NB4 (cell line): ENCODE results near the gene ACY1.

Experiments
- CTCF ChIP-seq: IDR thresholded peaks from one replicate; pipeline ENCODE4 v1.5.1; 2012; ENCODE audit warnings: low read depth, low read length
- MAX ChIP-seq: IDR thresholded peaks from 2 replicates; pipeline ENCODE4 v1.6.1; 2011; ENCODE audit warnings: low read depth, low read length
- MYC ChIP-seq: IDR thresholded peaks from 2 replicates; pipeline ENCODE4 v1.6.1; 2011; ENCODE audit warnings: low read depth, low read length
- POLR2A ChIP-seq: IDR thresholded peaks from 2 replicates; pipeline ENCODE4 v1.6.1; 2011; ENCODE audit warnings: mild to moderate bottlenecking; ENCODE audit not compliant: insufficient read length; ENCODE audit errors: extremely low read depth

GRCh38 chr3:51982352-51982837 is 940 bp upstream of the ACY1 start:
- TF ChIP-seq POLR2A (no peak), CTCF (peak; percentile 54), MYC (no peak), MAX (no peak; the same call in 1 of the 2 replicates)
